Suprapubic skin (tissue), 3 donors: ENCODE data around the gene CD93.

ENCODE experiments used
- CTCF ChIP-seq, 2 donors: fragments of 200-600 bp in 1 of 2; fragments of 450-650 bp in 1 of 2; sonication (generic) in 1 of 2; IDR thresholded peaks; one replicate each; pipeline ENCODE4 v1.5.1; 2016 to 2019; ENCODE audit warnings: antibody characterized with exemption in 2 of 2, mild to moderate bottlenecking in 1 of 2, moderate library complexity in 1 of 2
- EP300 ChIP-seq: sonication (generic); formaldehyde crosslinking; IDR thresholded peaks from one replicate; pipeline ENCODE4 v1.6.1; 2017; ENCODE audit warnings: antibody characterized with exemption
- POLR2A ChIP-seq, 2 donors: fragments of 450-650 bp; IDR thresholded peaks; one replicate each; pipeline ENCODE4 v1.6.1; 2017; ENCODE audit warnings: antibody characterized with exemption in 2 of 2, mild to moderate bottlenecking in 2 of 2, moderate library complexity in 2 of 2

- no peak for TF ChIP-seq POLR2A (IDR thresholded peaks at IDR 0.05)
- TF ChIP-seq CTCF (IDR thresholded peaks at IDR 0.05) = no peak
- no peak for TF ChIP-seq EP300
Measured at GRCh38 chr20:23068283-23068682, 17.8 kb downstream of the CD93 start.
